ENCODE results near the gene GRM3.
"Not testable (repeated sequence)": the region's sequence is repeated elsewhere in the genome, so short reads cannot be mapped to it uniquely, and the experiment has no call there.

GRM3 gene

GRCh38 chr7:86643561-86644281 is at the start of gene GRM3:
TSS of gene GRM3 (plus strand) at chr7:86643909. CDS start at chr7:86765146, 121,237 bp downstream.
- DNase-seq = no peak

GRCh38 chr7:86598311-86598710 is 45.4 kb upstream of the GRM3 start:
- no peak for DNase-seq

GRCh38 chr7:86598721-86599120 is 45.0 kb upstream of the GRM3 start:
- DNase-seq = no peak

GRCh38 chr7:86600506-86601290 is 43.0 kb upstream of the GRM3 start:
- no peak for DNase-seq

GRCh38 chr7:86615711-86616110 is 28.0 kb upstream of the GRM3 start:
- DNase-seq = not testable (repeated sequence)

- DNase-seq = no peak
Measured at GRCh38 chr7:86644282-86645224, 844 bp downstream of the GRM3 start.

- DNase-seq = no peak
Measured at GRCh38 chr7:86645225-86645608, 1.5 kb downstream of the GRM3 start.

GRCh38 chr7:86645676-86646276 is 2.1 kb downstream of the GRM3 start:
- DNase-seq = no peak

GRCh38 chr7:86647385-86648094 is 3.8 kb downstream of the GRM3 start:
- DNase-seq = no peak

- no peak for DNase-seq
Measured at GRCh38 chr7:86648169-86648568, 4.5 kb downstream of the GRM3 start.

- no peak for DNase-seq
Measured at GRCh38 chr7:86653919-86654659, 10.4 kb downstream of the GRM3 start.

- DNase-seq = no peak
Measured at GRCh38 chr7:86657948-86658347, 14.2 kb downstream of the GRM3 start.

GRCh38 chr7:86660950-86661462 is 17.3 kb downstream of the GRM3 start:
- DNase-seq = no peak

- no peak for DNase-seq
Measured at GRCh38 chr7:86664486-86664885, 20.8 kb downstream of the GRM3 start.

- no peak for DNase-seq
Measured at GRCh38 chr7:86664991-86665390, 21.3 kb downstream of the GRM3 start.

- no peak for DNase-seq
Measured at GRCh38 chr7:86665669-86666068, 22.0 kb downstream of the GRM3 start.

GRCh38 chr7:86667732-86668131 is 24.0 kb downstream of the GRM3 start:
- no peak for DNase-seq

GRCh38 chr7:86668315-86668714 is 24.6 kb downstream of the GRM3 start:
- no peak for DNase-seq

GRCh38 chr7:86687831-86688230 is 44.1 kb downstream of the GRM3 start:
- DNase-seq = no peak

GRCh38 chr7:86689363-86689762 is 45.7 kb downstream of the GRM3 start:
- no peak for DNase-seq

- DNase-seq = no peak
Measured at GRCh38 chr7:86692755-86693154, 49.0 kb downstream of the GRM3 start.

Measured in activated CD4-positive, alpha-beta T cell treated with anti-CD3 and anti-CD28 coated beads for 48 hours (primary cell).